GM12878 (cell line): ENCODE measurements around the gene SOAT2.

Experiments
- CHD4 ChIP-seq: fragments of 200-600 bp; sonication (generic); IDR thresholded peaks from 2 replicates; pipeline ENCODE4 v1.6.1; 2016; ENCODE audit warnings: mild to moderate bottlenecking
- CREM ChIP-seq: IDR thresholded peaks from 2 replicates; pipeline ENCODE4 v1.6.1; 2014; ENCODE audit warnings: antibody characterized with exemption, low read depth
- EZH2 ChIP-seq: IDR thresholded peaks from 2 replicates; pipeline ENCODE4 v1.6.1; 2012; ENCODE audit warnings: low read depth, mild to moderate bottlenecking, control low read depth, inconsistent platforms, low read length, borderline replicate concordance; ENCODE audit not compliant: control insufficient read depth
- MXI1 ChIP-seq: fragments of 150-350 bp; IDR thresholded peaks from 2 replicates; pipeline ENCODE4 v1.6.1; 2011; ENCODE audit warnings: low read depth, mild to moderate bottlenecking, inconsistent platforms, low read length, improper control_type of control experiment
- POLR2AphosphoS2 ChIP-seq: IDR thresholded peaks from 2 replicates; pipeline ENCODE4 v1.6.1; 2011; ENCODE audit warnings: low read depth, mild to moderate bottlenecking, low read length, improper control_type of control experiment, moderate library complexity
- POLR2AphosphoS5 ChIP-seq: IDR thresholded peaks from 2 replicates; pipeline ENCODE4 v1.6.1; 2011; ENCODE audit warnings: mild to moderate bottlenecking, low read length, inconsistent platforms
- RBBP5 ChIP-seq: fragments of 200-600 bp; sonication (generic); conservative IDR thresholded peaks from 2 replicates; pipeline ENCODE4 v1.6.1; 2016
- SMC3 ChIP-seq: IDR thresholded peaks from 2 replicates; pipeline ENCODE4 v1.6.1; 2011; ENCODE audit warnings: low read length, improper control_type of control experiment, borderline replicate concordance
- YY1 ChIP-seq: IDR thresholded peaks from 2 replicates; pipeline ENCODE4 v1.6.1; 2011; ENCODE audit warnings: low read depth, mild to moderate bottlenecking, low read length
- TF ChIP-seq, protein P1 (sequence below), 3 experiments: IDR thresholded peaks in 2 of 3; conservative IDR thresholded peaks in 1 of 3; 2 replicates each; pipeline ENCODE4 v1.5.1; 2011; ENCODE audit warnings: low read depth in 3 of 3, low read length in 3 of 3, mild to moderate bottlenecking in 3 of 3, control low read depth in 2 of 3, moderate library complexity in 2 of 3, inconsistent platforms in 1 of 3, mixed read lengths in 1 of 3; ENCODE audit not compliant: control insufficient read depth in 2 of 3, insufficient read depth in 1 of 3; ENCODE audit errors: extremely low read depth in 1 of 3
- TF ChIP-seq, protein P2 (sequence below): IDR thresholded peaks from 2 replicates; pipeline ENCODE4 v1.6.1; 2011; ENCODE audit warnings: borderline replicate concordance, low read depth, mild to moderate bottlenecking, moderate library complexity, mixed read lengths, low read length; ENCODE audit not compliant: insufficient read depth; ENCODE audit errors: extremely low read length

DNA sequence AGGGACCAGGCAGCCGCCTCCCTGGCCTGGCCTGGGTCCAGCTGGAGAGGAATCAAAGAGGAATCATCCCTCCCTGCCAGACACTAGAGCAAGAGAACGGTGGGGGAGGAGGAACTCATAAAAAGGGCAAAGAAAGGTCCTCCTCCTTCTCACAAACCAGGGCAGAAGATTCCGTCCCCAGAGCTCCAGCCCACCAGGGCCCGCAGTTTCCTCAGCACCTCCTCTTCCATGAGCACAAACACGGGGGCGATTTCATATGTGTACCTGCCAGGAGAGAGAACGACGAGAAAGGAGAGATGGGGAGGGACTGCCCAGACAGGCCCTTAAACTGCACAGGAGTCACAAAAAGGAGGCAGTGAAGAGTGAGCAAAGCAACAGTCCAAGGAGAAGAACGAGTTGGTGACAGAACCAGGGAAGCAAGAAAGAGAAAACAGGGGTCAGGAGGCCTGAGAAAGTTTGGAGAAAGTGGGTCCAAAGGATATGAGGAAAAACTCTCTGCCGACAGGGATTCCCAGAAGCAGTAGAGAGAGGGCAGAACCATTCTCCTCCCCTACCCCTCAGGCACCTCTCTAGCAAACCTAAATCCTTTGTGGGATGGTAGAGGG lies 68.5 kb downstream of the SOAT2 start:
- TF ChIP-seq, protein P1, sequence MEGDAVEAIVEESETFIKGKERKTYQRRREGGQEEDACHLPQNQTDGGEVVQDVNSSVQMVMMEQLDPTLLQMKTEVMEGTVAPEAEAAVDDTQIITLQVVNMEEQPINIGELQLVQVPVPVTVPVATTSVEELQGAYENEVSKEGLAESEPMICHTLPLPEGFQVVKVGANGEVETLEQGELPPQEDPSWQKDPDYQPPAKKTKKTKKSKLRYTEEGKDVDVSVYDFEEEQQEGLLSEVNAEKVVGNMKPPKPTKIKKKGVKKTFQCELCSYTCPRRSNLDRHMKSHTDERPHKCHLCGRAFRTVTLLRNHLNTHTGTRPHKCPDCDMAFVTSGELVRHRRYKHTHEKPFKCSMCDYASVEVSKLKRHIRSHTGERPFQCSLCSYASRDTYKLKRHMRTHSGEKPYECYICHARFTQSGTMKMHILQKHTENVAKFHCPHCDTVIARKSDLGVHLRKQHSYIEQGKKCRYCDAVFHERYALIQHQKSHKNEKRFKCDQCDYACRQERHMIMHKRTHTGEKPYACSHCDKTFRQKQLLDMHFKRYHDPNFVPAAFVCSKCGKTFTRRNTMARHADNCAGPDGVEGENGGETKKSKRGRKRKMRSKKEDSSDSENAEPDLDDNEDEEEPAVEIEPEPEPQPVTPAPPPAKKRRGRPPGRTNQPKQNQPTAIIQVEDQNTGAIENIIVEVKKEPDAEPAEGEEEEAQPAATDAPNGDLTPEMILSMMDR (IDR thresholded peaks at IDR 0.05 in 2 of 3, conservative IDR thresholded peaks at IDR 0.05 in 1 of 3; ENCODE audit: control insufficient read depth in 2 of 3, extremely low read depth in 1 of 3, insufficient read depth in 1 of 3, low read depth in 3 of 3, low read length in 3 of 3): no peak
- no peak for TF ChIP-seq CHD4
- no peak for TF ChIP-seq EZH2
- TF ChIP-seq, protein P2, sequence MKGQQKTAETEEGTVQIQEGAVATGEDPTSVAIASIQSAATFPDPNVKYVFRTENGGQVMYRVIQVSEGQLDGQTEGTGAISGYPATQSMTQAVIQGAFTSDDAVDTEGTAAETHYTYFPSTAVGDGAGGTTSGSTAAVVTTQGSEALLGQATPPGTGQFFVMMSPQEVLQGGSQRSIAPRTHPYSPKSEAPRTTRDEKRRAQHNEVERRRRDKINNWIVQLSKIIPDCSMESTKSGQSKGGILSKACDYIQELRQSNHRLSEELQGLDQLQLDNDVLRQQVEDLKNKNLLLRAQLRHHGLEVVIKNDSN: no peak
- TF ChIP-seq RBBP5: no peak
- TF ChIP-seq CREM: no peak
- TF ChIP-seq MXI1: no peak
- TF ChIP-seq POLR2AphosphoS5: no peak
- TF ChIP-seq YY1: no peak
- no peak for TF ChIP-seq SMC3
- TF ChIP-seq POLR2AphosphoS2: no peak
